Upper lobe of right lung (tissue), 1 donor: Measurements from ENCODE around the gene ZYG11A. TPM values are rescaled to one million over a fixed set of nuclear protein-coding genes. Genes with fewer than 3 reads are reported as not detected.

Experiments used
- ATAC-seq: fragments of 200-7000 bp; cut with Tn5 transposase; one replicate; pipeline ENCODE4 v1.9.1; 2020; ENCODE audit warnings: mild to moderate bottlenecking, moderate library complexity
- DNase-seq: peaks from one replicate; pipeline ENCODE4 v3.0.0-alpha.2; 2020
- H3K27ac ChIP-seq: fragments of 200-600 bp; one replicate; pipeline ENCODE4 v1.8.0; 2022
- H3K27me3 ChIP-seq: fragments of 200-600 bp; one replicate; pipeline ENCODE4 v1.8.0; 2022; ENCODE audit warnings: mild to moderate bottlenecking
- H3K36me3 ChIP-seq: fragments of 200-600 bp; one replicate; pipeline ENCODE4 v1.8.0; 2022
- H3K4me1 ChIP-seq: fragments of 200-600 bp; one replicate; pipeline ENCODE4 v1.8.0; 2022
- H3K4me3 ChIP-seq: fragments of 200-600 bp; one replicate; pipeline ENCODE4 v1.8.0; 2022; ENCODE audit warnings: mild to moderate bottlenecking
- H3K9me3 ChIP-seq: fragments of 200-600 bp; one replicate; pipeline ENCODE4 v1.8.0; 2022
- intact Hi-C: fragments of 100-400 bp; cut with DNase I; formaldehyde crosslinking; loops from one replicate; pipeline ENCODE4 v1.11.0; 2022
- total RNA-seq: library from RNA; stranded (reverse); fragmentation: NEBNext Ultra II Directional; extraction: Animal tissue kit (Norgen Biotek cat#: 25700); gene quantifications from one replicate; pipeline ENCODE4 v1.2.1, GENCODE V29; 2021
- TF ChIP-seq, protein P1 (sequence below): fragments of 200-600 bp; IDR thresholded peaks from one replicate; pipeline ENCODE4 v1.8.0; 2022; ENCODE audit warnings: antibody characterized with exemption
- donor health status: DM: no; HTN: yes; CAD: no; lungs with severe emphysema.

Gene ZYG11A
- total RNA-seq, 1 donor from 2014 or later, result not detected

- Histone ChIP-seq H3K4me3 (no peak overlapping the region), H3K4me1 (no peaks in the 10 kb centered on the region), H3K9me3 (no peaks in the 10 kb centered on the region), H3K27me3 (no peaks in the 10 kb centered on the region), H3K36me3 (peaks cover 20% of the 10 kb centered on the region), H3K27ac (no peak overlapping the region)
- TF ChIP-seq, protein P1, sequence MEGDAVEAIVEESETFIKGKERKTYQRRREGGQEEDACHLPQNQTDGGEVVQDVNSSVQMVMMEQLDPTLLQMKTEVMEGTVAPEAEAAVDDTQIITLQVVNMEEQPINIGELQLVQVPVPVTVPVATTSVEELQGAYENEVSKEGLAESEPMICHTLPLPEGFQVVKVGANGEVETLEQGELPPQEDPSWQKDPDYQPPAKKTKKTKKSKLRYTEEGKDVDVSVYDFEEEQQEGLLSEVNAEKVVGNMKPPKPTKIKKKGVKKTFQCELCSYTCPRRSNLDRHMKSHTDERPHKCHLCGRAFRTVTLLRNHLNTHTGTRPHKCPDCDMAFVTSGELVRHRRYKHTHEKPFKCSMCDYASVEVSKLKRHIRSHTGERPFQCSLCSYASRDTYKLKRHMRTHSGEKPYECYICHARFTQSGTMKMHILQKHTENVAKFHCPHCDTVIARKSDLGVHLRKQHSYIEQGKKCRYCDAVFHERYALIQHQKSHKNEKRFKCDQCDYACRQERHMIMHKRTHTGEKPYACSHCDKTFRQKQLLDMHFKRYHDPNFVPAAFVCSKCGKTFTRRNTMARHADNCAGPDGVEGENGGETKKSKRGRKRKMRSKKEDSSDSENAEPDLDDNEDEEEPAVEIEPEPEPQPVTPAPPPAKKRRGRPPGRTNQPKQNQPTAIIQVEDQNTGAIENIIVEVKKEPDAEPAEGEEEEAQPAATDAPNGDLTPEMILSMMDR, result no peak
- intact Hi-C loops, result no loop called here
- ATAC-seq (no peak), DNase-seq (no peak)
Measured at GRCh38 chr1:52892424-52893215, 50.1 kb downstream of the ZYG11A start.

- Histone ChIP-seq H3K27ac (no peak overlapping the region), H3K27me3 (no peaks in the 10 kb centered on the region), H3K9me3 (no peaks in the 10 kb centered on the region), H3K36me3 (peaks cover 20% of the 10 kb centered on the region), H3K4me1 (no peaks in the 10 kb centered on the region), H3K4me3 (no peak overlapping the region)
- no peak for DNase-seq
- no peak for ATAC-seq
- TF ChIP-seq, protein P1, result no peak
- intact Hi-C loops, result no loop called here
Measured at GRCh38 chr1:52899445-52899894, 56.9 kb downstream of the ZYG11A start.

GRCh38 chr1:52900402-52900801, 57.8 kb downstream of the ZYG11A start:
- TF ChIP-seq, protein P1, result no peak
- intact Hi-C loops, result no loop called here

DNA sequence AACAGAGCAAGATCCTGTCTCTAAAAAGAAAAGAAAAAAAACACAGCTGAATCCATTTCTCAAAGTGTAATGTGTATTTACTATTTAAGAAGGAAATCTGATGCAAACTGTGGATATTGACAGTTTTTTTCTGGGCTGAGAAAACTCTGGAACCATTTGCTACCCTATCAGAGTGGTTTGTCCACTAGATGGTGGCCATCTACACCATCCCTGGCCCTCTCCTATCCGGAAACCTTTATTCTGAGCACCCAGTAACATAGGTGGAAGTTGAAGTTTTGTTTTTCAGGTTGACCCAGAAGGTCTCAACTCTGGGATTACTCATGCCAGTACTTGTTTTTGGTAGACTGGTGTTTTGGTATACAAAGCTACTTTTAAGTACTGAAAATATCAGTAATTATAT, 58.8 kb downstream of the ZYG11A start:
- no peak overlapping the region for H3K4me3 ChIP-seq
- TF ChIP-seq, protein P1, result no peak
- no peak for ATAC-seq

More at GRCh38 chr1:52900402-52900801, 57.8 kb downstream of the ZYG11A start:
- Histone ChIP-seq H3K36me3 (peaks cover 17% of the 10 kb centered on the region), H3K27ac (no peak overlapping the region), H3K9me3 (no peaks in the 10 kb centered on the region), H3K27me3 (no peaks in the 10 kb centered on the region), H3K4me1 (no peaks in the 10 kb centered on the region), H3K4me3 (no peak overlapping the region)
- ATAC-seq (no peak), DNase-seq (no peak)

DNA sequence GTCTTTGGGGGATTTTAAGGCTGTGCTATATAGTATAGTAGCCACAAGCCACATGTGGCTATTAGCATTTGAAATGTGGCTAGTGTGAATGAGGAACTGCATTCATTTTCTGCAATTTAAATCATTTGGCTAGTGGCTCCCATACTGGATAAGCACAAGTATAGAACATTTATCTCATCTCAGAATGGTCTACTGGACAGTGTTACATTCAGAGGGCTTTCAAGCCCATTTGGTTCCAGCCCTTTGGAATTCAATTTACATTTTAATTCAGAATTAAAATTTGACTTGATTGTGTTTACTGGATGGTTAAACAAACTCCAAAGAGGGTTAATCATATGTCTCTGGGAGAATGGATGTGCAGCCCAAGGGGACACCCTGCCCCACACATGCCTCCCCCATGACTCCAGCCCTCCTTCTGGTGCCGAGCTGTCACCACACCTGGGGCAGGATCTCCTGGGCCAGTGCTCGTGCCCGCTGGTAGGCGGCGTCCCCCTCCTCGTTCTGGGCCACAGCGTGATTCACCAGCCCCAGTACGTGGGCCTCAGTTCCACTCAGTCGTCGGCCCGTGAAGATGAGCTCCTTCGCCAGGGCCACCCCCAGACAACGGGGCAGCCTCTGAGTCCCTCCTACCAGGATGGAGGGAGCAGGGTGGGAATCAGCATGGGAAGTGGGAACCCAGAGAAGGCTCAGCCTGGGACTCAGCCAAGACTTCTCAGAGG, 61.8 kb downstream of the ZYG11A start:
- Histone ChIP-seq H3K4me3 (no peak overlapping the region), H3K4me1 (no peaks in the 10 kb centered on the region), H3K36me3 (peaks cover 7% of the 10 kb centered on the region), H3K9me3 (no peaks in the 10 kb centered on the region), H3K27ac (no peak overlapping the region), H3K27me3 (no peaks in the 10 kb centered on the region)
- TF ChIP-seq, protein P1, result no peak
- intact Hi-C loops, result no loop called here
- ATAC-seq (no peak), DNase-seq (no peak)

More for the DNA sequence above, 58.8 kb downstream of the ZYG11A start:
- Histone ChIP-seq H3K36me3 (peaks cover 7% of the 10 kb centered on the region), H3K27me3 (no peaks in the 10 kb centered on the region), H3K4me1 (no peaks in the 10 kb centered on the region), H3K9me3 (no peaks in the 10 kb centered on the region), H3K27ac (no peak overlapping the region)
- intact Hi-C loops, result no loop called here
- DNase-seq, result no peak
